ENCODE measurements around the gene PYCARD.
"Not testable (repeated sequence)": the region's sequence is repeated elsewhere in the genome, so short reads cannot be mapped to it uniquely, and the experiment has no call there.

The PYCARD gene

DNA sequence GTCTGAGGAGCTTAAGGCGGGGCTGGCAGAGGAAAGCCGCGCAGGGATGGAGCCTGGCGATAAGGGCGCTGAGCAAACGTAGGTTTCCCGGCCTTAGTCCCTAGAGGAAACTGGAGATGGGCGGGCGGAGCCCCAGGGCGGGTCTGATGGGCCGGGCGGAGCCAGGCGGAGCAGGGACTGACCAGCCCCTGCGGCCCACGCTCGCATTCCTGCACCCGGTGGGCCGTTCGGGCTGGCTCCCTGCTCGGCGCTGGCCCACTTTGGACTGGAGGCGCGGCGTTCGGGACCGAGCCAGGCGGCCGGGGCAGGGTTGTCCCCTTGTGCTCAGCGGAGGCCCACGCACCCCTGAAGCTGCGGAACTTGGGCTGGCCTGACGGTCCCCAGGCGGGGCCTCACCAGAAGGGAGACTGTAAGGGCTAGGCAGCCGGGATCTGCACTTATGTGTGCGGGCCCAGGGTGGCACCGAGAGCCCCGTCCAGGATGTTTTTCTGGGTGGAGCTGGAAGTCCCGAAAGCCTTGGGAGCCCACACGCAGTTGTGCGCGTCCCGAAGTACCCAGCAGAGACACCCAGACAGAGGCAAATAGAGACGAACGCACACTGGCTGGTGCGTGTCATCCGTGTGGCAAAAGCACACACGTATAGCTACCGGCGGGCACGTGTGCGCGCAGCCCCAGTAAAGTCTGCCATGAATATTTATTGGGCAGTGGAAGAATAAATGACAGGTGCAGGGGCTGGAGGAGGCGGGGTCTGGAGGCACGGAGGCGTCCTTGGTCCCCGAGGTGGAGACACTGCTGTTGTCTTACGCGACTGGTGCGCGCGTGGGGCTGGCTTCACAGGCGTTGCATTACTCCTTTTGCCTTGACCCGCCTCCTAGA, 13.0 kb upstream of the PYCARD start:
- no peak for DNase-seq (ENCODE audit: low read depth in 2 of 2)

DNA sequence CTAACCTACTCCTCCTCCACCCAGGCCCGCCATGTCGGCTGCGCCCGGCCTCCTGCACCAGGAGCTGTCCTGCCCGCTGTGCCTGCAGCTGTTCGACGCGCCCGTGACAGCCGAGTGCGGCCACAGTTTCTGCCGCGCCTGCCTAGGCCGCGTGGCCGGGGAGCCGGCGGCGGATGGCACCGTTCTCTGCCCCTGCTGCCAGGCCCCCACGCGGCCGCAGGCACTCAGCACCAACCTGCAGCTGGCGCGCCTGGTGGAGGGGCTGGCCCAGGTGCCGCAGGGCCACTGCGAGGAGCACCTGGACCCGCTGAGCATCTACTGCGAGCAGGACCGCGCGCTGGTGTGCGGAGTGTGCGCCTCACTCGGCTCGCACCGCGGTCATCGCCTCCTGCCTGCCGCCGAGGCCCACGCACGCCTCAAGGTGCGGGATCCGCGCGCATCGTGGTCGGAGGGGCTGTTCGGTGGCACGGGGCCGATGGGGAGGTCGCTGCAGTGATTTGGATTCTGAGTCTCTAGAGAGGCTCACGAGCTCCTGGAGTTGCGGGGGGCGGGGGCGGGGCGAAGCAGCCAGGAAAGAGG, 12.2 kb upstream of the PYCARD start:
- no peak for DNase-seq (ENCODE audit: low read depth in 2 of 2)

DNA sequence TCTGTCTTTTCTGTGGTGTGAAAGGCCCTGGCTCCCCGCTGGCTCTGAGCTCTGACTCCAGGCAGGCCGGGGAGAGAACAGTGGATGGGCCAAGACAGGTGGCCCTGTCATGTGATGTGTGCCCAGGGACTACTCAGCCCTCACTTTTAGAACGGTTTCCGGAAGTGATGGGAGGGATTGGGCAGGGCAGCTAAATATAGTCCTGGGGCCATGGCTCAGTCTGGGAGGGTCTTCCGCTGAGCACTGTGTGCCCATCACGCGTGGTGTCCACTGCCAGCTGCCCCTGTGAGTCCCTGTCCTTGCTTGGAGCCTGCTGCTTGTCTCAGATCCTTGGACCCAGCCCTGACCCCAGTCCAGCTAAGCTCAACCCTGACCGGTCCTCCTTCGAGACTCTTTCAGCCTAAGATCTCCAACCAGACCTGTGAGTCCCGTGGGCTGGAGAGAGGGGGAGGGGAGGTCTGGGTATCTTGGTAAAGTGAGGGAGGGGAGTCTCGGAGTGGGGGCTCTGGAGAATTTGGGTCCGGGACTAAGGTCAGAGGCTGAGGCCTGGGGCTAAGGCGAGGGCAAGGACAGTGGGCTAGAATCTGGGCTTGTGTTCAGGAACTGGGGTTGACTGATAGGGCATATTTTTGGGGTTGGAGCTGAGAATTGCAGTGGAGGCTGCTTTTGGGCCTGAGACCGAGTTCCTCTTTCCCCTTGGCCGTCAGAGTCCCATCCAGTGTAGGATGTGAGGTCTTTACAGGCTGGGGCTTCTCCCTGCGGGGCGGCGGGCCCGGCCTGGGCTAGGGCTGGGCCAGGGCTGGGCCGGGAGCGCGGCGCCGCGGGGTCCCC, 11.5 kb upstream of the PYCARD start, which contains the start of gene TRIM72:
TSS of gene TRIM72 (plus strand) at position 243 of the 831 bp plus-strand sequence. CDS start 620 bp downstream, outside the sequence.
- no peak for DNase-seq (ENCODE audit: low read depth in 2 of 2)

DNA sequence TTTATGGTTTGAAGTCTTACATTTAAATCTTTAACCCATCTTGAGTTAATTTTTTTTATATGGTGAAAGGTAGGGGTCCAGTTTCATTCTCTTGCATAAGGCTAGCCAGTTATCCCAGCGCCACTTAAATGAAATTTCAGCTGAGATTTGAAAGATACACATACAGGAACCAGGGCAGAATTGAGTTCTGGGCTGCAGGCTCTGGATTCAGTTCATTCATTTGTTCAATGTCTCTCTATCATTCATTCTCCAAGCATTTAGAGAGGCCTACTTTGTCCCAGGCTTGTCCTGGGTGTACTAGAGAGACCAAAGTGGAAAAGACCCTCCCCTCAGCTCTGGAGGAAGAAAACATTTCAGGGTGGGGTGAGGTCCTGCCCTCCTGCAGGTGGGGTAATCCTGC, 10.8 kb upstream of the PYCARD start:
- no peak for DNase-seq (ENCODE audit: low read depth in 2 of 2)

DNA sequence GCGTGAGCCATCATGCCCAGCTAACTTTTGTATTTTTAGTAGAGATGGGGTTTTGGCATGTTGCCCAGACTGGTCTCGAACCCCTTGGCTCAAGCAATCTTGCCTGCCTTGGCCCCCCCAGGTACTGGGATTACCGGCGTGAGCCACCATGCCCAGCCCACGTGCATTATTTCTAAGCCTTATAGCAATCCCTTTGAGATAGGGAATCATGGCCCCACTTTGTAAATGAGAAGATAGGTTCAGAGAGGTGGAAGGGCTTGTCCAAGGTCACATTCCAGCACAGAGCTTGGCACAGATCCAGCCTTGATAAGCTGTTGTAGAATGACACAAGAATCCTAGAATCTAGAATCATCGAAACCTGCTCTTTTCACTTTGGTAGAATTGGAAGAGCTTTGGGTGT, 4.2 kb upstream of the PYCARD start:
- no peak for DNase-seq (ENCODE audit: low read depth in 2 of 2)

DNA sequence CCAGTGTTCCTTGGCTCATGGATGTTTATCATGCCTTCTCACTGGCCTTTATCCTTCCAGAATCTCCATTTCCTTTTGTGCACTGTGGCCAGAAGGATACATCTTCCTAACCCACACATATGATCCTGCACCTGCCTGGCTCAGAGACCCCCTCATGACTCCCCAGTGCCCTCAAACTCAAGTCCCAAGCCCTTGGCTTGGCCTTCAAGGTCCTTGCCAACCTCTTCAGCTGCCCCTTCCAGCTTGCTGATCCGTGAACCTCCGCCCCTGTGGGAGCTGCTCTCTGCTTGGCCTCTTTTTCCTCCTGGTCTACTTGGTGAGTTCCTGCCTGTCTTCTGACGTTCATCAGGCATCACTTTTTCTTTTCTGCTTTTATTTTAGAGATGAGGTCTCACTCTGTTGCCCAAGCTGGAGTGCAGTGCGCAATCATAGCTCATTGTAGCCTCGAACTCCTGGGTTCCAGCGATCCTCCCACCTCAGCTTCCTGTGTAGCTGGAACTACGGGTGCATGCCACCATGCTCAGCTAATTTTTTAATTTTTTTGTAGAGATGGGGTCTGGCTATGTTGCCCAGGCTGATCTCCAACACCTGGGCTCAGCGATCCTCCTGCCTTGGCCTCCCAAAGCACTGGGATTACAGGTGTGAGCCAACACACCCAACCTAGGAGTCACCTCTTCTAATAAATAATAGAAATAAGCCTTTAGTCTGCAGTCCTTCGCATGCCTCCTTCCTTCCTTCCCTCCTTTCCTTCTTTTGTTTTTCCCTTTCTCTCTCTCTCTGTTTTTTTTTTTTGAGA, 2.5 kb upstream of the PYCARD start:
- no peak for DNase-seq (ENCODE audit: low read depth in 2 of 2)

DNA sequence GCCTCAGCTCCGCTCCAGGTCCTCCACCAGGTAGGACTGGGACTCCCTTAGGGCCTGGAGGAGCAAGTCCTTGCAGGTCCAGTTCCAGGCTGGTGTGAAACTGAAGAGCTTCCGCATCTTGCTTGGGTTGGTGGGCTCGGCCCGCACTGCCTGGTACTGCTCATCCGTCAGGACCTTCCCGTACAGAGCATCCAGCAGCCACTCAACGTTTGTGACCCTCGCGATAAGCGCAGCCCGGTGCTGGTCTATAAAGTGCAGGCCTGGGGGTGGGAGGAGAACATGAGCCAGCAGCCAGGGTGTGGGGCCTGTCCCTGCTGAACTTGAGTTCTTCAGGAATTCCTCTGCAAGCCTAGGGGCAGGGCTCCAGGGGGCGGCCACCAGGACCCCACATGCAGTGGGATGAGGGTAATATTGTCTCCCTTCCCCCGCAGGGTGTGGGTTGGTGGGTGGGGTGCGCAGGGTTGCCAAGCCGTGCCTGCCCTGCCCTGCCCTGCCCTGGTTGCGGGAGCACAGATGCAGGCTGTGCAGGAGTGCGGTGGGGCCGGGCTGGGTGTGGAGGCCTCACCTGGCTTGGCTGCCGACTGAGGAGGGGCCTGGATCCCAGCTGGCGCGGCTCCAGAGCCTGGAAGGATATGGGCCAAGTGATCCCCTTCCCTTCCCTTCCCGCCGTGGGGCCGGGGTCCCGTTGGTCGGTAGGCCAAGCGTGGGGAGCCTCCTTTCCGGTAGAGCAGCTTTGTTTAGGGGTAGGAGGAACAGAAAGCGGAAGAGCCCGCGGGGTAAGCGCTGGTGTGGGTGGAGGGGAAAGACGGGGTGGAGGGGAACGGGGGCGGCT, 762 bp downstream of the PYCARD start:
- no peak for DNase-seq (ENCODE audit: low read depth in 2 of 2)

DNA sequence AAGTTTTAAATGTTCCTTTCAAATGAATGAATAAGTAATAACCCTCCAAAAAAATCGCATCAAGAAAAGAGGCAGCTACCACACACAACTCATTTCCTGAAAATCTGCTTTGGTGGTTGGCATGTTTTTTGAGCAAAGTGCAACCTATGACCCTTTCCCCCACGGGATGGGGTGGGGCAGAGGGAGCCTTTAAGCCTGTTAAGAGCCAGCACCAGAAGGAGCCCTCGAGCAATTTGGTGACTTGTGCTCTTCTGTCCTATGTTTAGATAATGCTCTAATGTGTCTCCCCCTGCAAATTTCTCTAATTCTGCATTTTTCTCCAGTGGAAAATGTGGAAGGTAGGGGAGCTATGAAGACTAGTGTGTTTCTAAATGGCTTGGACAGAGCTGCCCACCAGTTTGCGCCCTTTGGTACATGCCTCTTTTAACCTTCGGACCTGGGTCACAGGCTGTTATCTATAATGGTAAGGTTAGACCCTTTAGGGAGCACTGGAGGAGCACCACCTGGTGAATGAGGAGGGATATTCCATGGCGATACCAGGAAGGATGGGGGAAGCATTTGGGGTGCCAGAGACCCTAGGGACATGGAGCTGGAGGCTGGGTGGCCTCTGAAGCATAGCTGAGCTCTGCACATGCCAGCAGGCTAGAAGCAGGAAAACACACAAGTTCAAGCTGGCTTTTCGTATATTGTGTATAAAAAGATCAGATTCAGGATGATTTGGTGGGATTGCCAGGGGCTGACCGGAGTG, 1.6 kb downstream of the PYCARD start:
- no peak for DNase-seq (ENCODE audit: low read depth in 2 of 2)

DNA sequence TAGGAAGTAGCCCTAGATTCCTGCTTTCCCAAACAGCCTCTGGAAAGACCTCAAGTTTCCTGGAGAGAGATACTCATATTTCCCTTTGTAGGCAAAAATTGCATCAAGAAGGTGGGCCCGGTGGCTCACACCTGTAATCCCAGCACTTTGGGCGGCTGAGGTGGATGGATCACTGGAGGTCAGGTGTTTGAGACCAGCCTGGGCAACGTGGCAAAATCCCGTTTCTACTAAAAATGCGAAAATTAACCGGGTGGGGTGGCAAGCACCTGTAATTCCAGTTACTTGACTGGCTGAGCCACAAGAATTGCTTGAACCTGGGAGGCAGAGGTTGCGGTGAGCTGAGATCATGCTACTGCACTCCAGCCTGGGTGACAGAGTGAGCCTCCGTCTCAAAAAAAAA, 2.4 kb downstream of the PYCARD start:
- DNase-seq (ENCODE audit: low read depth in 2 of 2) = not testable (repeated sequence)

DNA sequence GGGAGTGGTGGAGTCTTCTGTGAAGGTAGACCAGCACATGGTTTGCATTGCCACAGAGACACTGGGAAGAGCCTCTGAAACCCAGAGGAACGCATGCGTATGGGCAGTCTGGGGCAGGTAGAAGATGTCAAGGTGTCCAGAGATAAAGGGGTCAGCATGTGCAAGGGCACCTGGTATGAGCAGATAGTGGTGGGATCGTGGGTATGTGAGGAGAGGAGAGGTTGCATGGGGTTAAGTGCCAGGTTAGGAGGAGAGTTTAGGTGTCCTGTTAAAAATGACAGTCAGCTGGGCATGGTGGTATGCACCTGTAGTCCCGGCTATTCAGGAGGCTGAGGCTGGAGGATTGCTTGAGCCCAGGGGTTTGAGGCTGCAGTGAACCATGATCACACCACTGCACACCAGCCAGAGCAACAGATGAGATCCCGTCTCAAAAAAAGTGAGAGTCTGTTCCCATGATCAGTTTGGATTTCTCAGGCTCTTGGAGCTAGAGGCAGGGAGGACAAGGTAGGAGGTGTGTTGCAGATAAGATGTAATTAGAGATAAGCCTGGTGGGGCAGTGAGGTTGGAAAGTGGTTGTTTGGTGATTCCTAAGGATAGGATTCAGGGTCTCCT, 3.0 kb downstream of the PYCARD start:
- no peak for DNase-seq (ENCODE audit: low read depth in 2 of 2)

DNA sequence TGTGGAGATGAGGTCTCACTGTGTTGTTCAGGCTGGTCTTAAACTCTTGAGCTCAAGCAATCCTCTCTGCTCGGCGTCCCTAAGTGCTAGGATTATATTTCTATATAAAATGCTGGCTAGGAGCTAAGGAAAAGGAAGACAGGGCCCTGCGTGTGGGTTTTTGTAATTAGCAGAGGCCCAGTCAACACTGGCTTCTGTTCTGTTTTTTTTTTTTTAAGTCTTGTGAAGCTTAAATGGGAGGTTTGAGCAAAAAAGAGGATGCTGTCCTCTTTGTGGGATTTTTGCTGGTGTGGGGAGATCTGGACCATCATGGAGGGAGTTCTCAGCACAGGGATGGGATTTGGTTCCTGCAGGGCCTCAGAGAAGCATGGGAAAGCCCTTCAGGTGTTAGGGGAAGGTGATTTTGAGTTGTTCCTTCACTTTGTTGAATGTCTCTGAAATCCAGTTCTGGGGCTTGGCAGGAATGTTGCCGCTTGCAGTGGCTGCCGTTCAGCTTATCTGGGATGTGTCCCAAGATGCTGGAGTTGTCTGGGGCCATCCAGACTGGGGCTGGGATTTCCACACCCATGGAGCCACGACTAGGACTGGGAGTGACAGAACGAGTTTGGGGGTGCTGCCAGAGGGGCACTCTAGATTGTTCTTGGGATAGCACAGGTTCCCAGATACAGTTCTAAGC, 4.2 kb downstream of the PYCARD start:
- DNase-seq (ENCODE audit: low read depth in 2 of 2) = no peak

DNA sequence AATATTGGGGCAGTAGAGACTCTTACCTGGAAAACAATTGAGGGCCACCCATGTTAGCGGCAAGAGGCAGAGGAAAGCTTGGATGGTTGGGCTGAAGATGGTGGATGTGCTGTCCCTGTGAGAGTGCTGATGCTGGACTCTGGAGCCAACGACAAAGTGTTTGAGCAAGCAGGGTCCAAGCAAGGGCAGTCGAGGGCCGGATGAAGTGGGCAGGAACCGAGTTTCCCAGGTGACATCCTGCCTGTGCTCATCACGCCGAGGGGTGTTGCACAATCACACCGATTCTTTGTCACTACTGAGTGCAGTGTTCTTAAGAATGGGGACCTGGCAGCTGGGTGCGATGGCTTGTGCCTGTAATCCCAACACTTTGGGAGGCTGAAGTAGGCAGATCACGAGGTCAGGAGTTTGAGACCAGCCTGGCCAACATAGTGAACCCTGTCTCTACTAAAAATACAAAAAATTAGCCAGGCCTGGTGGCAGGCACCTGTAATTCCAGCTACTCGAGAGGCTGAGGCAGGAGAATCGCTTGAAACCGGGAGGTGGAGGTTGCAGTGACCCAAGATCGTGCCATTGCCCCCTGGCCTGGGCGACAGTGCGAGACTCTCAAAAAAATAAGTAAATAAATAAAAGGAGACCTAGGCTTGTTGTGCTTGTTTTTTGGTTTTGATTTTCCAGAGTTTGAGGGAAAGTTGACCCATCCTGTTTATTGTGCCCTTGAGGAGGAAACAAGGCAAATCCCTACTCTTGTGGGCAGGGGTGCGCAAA, 6.1 kb downstream of the PYCARD start:
- no peak for DNase-seq (ENCODE audit: low read depth in 2 of 2)

DNA sequence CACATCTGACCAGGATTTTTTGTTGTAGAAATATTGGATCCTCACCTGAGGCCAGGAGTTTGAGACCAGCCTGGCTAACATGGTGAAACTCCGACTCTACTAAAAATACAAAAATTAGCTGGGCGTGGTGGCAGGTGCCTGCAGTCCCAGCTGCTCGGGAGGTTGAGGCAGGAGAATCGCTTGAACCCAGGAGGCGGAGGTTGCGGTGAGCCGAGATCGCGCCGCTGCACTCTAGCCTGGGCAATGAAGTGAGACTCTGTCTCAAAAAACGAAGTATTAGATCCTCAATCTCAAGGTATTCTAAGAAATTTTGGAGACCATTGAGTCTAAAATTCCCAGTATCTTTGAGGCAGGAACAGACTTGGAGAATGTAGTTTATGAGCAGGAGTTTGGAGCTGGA, 6.7 kb downstream of the PYCARD start:
- DNase-seq (ENCODE audit: low read depth in 2 of 2) = not testable (repeated sequence)

DNA sequence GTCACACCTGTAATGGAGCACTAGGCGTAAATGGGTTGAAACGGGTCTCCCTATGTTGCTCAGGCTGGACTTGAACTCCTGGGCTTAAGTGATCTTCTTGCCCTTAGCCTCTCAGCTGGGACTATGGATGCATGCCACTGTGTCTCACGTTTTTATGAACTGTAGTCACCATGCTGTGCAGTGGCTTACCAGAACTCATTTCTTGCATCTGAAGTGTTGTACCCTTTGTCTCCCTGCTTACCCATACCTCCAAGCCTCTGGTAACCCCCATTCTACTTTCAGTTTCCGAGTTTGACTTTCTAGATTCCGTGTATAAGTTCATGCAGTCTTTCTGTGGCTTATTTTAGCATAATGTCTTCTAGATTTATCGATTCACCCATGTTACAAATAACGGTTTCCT, 7.7 kb downstream of the PYCARD start:
- no peak for DNase-seq (ENCODE audit: low read depth in 2 of 2)

DNA sequence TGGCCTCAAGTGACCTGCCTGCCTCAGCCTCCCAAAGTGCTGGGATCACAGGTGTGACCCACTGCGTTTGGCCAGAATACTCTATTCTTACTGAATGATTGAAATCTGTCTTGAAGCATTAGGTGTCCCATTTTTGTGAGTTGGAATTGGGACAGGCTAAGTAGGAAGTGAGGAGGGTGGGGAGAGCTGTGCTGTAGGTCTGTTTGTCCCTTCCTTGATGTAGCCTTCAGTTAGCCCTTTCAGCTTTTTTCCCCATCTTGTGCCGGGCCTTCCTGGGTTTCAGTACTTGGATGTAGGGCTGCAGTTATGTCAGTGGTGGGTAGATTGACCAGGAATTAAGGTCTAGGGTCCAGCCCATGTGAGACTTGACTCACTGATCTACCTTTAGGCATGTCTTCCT, 8.7 kb downstream of the PYCARD start:
- no peak for DNase-seq (ENCODE audit: low read depth in 2 of 2)

DNA sequence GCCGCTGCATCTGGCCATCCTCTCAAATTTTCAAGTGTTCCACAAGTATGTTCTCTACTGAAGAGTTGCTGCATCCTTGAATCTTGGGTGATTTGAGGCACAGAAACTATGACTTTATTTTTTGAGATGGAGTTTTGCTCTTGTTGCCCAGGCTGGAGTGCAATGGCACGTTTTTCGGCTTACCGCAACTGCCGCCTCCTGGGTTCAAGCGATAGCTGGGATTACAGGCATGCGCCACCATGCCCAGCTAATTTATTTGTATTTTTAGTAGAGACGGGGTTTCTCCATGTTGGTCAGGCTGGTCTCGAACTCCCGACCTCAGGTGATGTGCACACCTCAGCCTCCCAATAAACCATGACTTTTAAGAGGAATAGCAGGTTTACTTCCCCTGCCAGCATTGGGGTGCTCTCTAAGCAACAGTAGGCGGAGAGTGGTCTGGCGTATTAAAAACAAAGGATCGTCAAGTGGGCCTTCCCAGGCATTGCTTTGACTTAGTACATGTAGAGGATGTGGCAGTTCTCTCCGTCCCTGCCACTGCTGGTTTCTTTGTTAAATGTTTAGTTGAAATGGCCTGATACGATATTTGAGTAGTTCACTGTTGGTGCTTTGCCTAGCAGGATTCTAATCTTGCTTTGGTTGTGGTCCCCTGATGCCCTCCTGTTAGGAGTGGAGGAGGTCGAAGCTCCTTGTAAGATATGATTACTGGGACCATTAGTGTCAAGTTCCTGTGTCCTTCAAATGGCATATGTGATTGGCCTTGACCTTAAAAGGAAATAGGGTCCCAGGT, 9.5 kb downstream of the PYCARD start:
- no peak for DNase-seq (ENCODE audit: low read depth in 2 of 2)

DNA sequence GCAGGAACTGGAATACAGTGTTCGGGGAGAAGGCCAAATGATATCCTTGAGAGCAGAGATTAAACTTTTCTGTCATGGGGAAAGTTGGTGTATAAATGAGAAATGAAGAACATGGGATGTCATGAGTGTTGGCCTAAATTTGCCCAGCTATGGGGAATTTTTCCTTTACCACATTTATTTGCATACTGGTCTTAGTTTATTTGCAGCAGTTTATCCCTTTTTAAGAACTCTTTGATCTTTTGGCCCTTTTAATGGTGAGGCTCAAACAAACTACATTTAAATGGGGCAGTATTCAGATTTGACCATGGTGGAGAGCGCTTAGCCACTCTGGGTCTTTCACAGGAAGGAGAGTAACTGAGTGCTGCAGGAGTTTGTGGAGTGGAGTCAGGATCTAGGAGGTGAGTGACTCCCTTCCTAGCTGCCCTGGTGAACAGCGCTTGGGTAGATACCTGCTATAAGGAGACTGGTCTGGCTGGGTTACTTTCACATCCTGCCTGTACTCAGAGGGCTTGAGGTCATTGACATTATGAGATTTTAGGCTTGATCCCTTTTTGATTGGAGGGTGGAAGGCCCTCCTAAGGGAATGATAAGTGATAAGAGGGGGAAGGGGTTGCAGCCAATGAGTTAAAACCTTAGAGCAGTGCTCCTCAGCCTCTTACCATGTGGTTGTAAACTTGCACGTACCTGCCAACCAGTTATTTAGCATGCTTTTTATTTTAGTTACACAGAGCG, 10.7 kb downstream of the PYCARD start:
- DNase-seq (ENCODE audit: low read depth in 2 of 2) = no peak

Data from stimulated activated CD4-positive, alpha-beta T cell treated with anti-CD3 and anti-CD28 coated beads, Interleukin-12 subunit alpha, Interleukin-12 subunit beta, amount 100 ng/mL, for 24 hours (primary cell).